Heart right ventricle (tissue), 16 donors: ENCODE data around the gene ADRB1. TPM values are rescaled to one million over a fixed set of nuclear protein-coding genes. Genes with fewer than 3 reads are reported as not detected.

Experiments used
- ATAC-seq, 8 donors: fragments of 200-7000 bp; cut with Tn5 transposase; one replicate each; pipeline ENCODE4 v1.9.1; 2020; ENCODE audit warnings: mild to moderate bottlenecking in 8 of 8, moderate library complexity in 8 of 8, moderate number of reproducible peaks in 1 of 8
- DNase-seq, 2 donors: peaks; one replicate each; pipeline ENCODE4 v3.0.0-alpha.2; 2020
- H3K27ac ChIP-seq, 10 donors: fragments of 200-600 bp; sonication (generic) in 2 of 10; one replicate each; pipeline versions ENCODE4 v1.5.0 to v1.8.0; 2020 to 2022; ENCODE audit warnings: mild to moderate bottlenecking in 3 of 10
- H3K27me3 ChIP-seq, 7 donors: fragments of 200-600 bp; one replicate each; pipeline ENCODE4 v1.8.0; 2021 to 2022; ENCODE audit warnings: mild to moderate bottlenecking in 2 of 7
- H3K36me3 ChIP-seq, 9 donors: fragments of 200-600 bp; sonication (generic) in 1 of 9; one replicate each; pipeline versions ENCODE4 v1.5.0 to v1.8.0; 2020 to 2022; ENCODE audit warnings: mild to moderate bottlenecking in 2 of 9
- H3K4me1 ChIP-seq, 9 donors: fragments of 200-600 bp; sonication (generic) in 1 of 9; one replicate each; pipeline versions ENCODE4 v1.5.0 to v1.8.0; 2020 to 2022; ENCODE audit warnings: mild to moderate bottlenecking in 4 of 9
- H3K4me3 ChIP-seq, 10 donors: fragments of 200-600 bp; sonication (generic) in 2 of 10; one replicate each; pipeline versions ENCODE4 v1.5.0 to v1.8.0; 2020 to 2022; ENCODE audit warnings: mild to moderate bottlenecking in 7 of 10, moderate library complexity in 2 of 10
- H3K9me3 ChIP-seq, 11 donors: fragments of 200-600 bp in 10 of 11; sonication (generic) in 2 of 11; one replicate each; pipeline versions ENCODE4 v1.5.0 to v1.8.0; 2013 to 2022; ENCODE audit warnings: mild to moderate bottlenecking in 2 of 11, control low read depth in 1 of 11, moderate library complexity in 1 of 11
- CTCF ChIP-seq, 9 donors: fragments of 200-600 bp; sonication (generic) in 2 of 9; IDR thresholded peaks; one replicate each; pipeline versions ENCODE4 v1.5.0 to v1.8.0; 2021 to 2022; ENCODE audit warnings: antibody characterized with exemption in 9 of 9, mild to moderate bottlenecking in 5 of 9, moderate library complexity in 1 of 9
- WGBS, 2 donors: extraction: QIAGEN DNeasy Blood & Tissue Kit; methylation state at CpG; one replicate each; pipeline ENCODE4 v1.1.7; 2013; ENCODE audit warnings: inconsistent platforms in 1 of 2; 5-methylcytosine and 5-hydroxymethylcytosine counted together
- intact Hi-C, 10 donors: fragments of 100-400 bp; cut with DNase I; formaldehyde crosslinking; loops; one replicate each; pipeline versions ENCODE4 v1.11.1 to v1.14.2; 2022
- polyA plus RNA-seq, 2 donors: library from polyadenylated mRNA; stranded (reverse); fragments of 200-250 nt; gene quantifications; one replicate each; pipeline ENCODE4 v1.2.3, GENCODE V29; 2013
- total RNA-seq, 10 donors: library from RNA; stranded (reverse); fragmentation: NEBNext Ultra II Directional in 3 of 10; extraction: Animal tissue kit (Norgen Biotek cat#: 25700) in 3 of 10; gene quantifications; one replicate each; pipeline versions ENCODE4 v1.2.1 to v1.2.4, GENCODE V29; 2021 to 2023
- donor health status: Arrhythmogenic right ventricular cardiomyopathy.
- donor health status: ischemic (EF 13 %, LVEDD 7.1; RV severe dilation, severe dysfunction).
- donor health status: healthy with polysubstance abuse.
- donor health status: DM: no; HTN: yes; CAD: no.
- donor health status: DM: no; HTN: no; CAD: no.
- donor health status: ischemic (EF 25% LVEDD 6.9; RV normal size, moderate dysfunction).
- donor health status: ischemic (EF 25% LVEDD 5.7; RV mildly dilated, moderate dysfunction).
- donor health status: healthy.
- donor health status: DM: yes; HTN: yes; CAD: no.
- donor health status: Ischemic cardiomyopathy.
- donor health status: ischemic (EF 35%, LVEDD 5.7; RV mildly dilated, moderate dysfunction).
- donor health status: nonischemic (EF 11% LVEDD 7.7; RV severe dilation, severe dysfunction).
- donor health status: DM: yes; HTN: yes; CAD: no.
- donor health status: PGD.
- donor health status: ischemic (EF 29% LVEDD 5.4; RV normal size, mild dysfunction).
- donor health status: nonischemic (EF 23%, LVEDD 6.1; RV moderate dilation, normal function).

Gene ADRB1
- total and polyA plus RNA-seq, 12 donors, result 4.7 to 98.7 (median 36.0) TPM

GRCh38 chr10:114095559-114096337 lies 52.1 kb downstream of the ADRB1 start:
- Histone ChIP-seq H3K27me3 (peaks cover 0 to 8% (median 0%) of the 10 kb centered on the region in 7 donors), H3K4me1 (peaks cover 0 to 30% (median 5%) of the 10 kb centered on the region in 9 donors), H3K36me3 (no peaks in the 10 kb centered on the region), H3K9me3 (no peaks in the 10 kb centered on the region), H3K4me3 (no peak overlapping the region), H3K27ac (no peak overlapping the region)
- no peak for ATAC-seq
- WGBS, 2 donors, result 75 to 79% methylated on average over 13 of the region's 13 CpGs
- TF ChIP-seq CTCF (IDR thresholded peaks at IDR 0.05), result no peak
- DNase-seq, result no peak
- intact Hi-C loops, result loop anchor here in 4 of 10 donors (5.0 to 10.0 kb wide), 4 partner anchors 53 to 293 kb away; partner anchors contain the start of gene ADRB1 (in 1 of the 4)

Other genes with a start within 250 kb of the ADRB1 start
- 1 to 10 TPM; 4.6 to 7.5 (median 5.7) TPM for gene DCLRE1A, start 189.8 kb upstream of the ADRB1 start, total RNA-seq
- 1 to 10 TPM; 3.3 to 3.9 TPM for gene DCLRE1A, start 189.8 kb upstream of the ADRB1 start, polyA plus RNA-seq
- 10 to 100 TPM; 58.0 to 98.0 (median 72.0) TPM for gene NHLRC2, start 189.2 kb upstream of the ADRB1 start, total RNA-seq
- gene NHLRC2, start 189.2 kb upstream of the ADRB1 start, polyA plus RNA-seq, result 10 to 100 TPM in 1 of 2 donors, 1 to 10 TPM in 1; 6.7 to 22.8 TPM
- gene CCDC186, start 130.3 kb downstream of the ADRB1 start, total RNA-seq, result 10 to 100 TPM; 14.4 to 28.9 (median 20.5) TPM
- gene CCDC186, start 130.3 kb downstream of the ADRB1 start, polyA plus RNA-seq, result 1 to 10 TPM; 3.4 to 7.2 TPM
- 1 to 10 TPM; 1.9 to 7.0 (median 4.3) TPM for gene TDRD1, start 135.5 kb downstream of the ADRB1 start, total RNA-seq
- gene TDRD1, start 135.5 kb downstream of the ADRB1 start, polyA plus RNA-seq, result under 1 TPM; 0.03 to 0.22 TPM
- under 1 TPM in 1 of 10 donors, not detected in 9; 0.09 TPM for gene VWA2, start 195.4 kb downstream of the ADRB1 start, total RNA-seq
- under 1 TPM in 1 of 2 donors, not detected in 1; 0.01 TPM for gene VWA2, start 195.4 kb downstream of the ADRB1 start, polyA plus RNA-seq